Measurements from ENCODE around the gene S1PR4. TPM values are rescaled to one million over a fixed set of nuclear protein-coding genes. Genes with fewer than 3 reads are reported as not detected.

The S1PR4 gene
- total and polyA plus RNA-seq, 9 of the 15 experiments (the other 6 are each of a cell fraction or from before 2014, with no cell fraction given): 0.27 TPM; not detected in 8

DNA sequence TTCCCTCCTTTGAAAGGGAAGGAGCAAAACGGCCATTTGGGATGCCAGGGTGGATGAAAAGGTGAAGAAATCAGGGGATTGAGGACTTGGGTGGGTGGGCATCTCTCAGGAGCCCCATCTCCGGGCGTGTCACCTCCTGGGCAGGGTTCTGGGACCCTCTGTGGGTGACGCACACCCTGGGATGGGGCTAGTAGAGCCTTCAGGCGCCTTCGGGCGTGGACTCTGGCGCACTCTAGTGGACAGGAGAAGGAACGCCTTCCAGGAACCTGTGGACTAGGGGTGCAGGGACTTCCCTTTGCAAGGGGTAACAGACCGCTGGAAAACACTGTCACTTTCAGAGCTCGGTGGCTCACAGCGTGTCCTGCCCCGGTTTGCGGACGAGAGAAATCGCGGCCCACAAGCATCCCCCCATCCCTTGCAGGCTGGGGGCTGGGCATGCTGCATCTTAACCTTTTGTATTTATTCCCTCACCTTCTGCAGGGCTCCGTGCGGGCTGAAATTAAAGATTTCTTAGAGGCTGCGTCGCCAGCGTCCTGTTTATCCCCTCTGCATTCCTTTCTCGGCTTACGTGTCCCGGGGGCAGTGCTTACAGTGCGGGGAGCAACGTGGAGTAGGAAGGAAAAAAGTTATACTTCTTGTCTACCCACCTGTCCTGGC lies 15.2 kb upstream of the S1PR4 start (continued):
- peak; percentile 71; the same call in 1 of the 2 replicates for TF ChIP-seq ZBTB7A (IDR thresholded peaks at IDR 0.05; ENCODE audit: borderline replicate concordance, control insufficient read depth, low read depth, low read length)
- TF ChIP-seq, protein P1, sequence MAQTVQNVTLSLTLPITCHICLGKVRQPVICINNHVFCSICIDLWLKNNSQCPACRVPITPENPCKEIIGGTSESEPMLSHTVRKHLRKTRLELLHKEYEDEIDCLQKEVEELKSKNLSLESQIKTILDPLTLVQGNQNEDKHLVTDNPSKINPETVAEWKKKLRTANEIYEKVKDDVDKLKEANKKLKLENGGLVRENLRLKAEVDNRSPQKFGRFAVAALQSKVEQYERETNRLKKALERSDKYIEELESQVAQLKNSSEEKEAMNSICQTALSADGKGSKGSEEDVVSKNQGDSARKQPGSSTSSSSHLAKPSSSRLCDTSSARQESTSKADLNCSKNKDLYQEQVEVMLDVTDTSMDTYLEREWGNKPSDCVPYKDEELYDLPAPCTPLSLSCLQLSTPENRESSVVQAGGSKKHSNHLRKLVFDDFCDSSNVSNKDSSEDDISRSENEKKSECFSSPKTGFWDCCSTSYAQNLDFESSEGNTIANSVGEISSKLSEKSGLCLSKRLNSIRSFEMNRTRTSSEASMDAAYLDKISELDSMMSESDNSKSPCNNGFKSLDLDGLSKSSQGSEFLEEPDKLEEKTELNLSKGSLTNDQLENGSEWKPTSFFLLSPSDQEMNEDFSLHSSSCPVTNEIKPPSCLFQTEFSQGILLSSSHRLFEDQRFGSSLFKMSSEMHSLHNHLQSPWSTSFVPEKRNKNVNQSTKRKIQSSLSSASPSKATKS (CRISPR knock-in tag; IDR thresholded peaks at IDR 0.05): no peak
- TF ChIP-seq ZNF436 (CRISPR knock-in tag; IDR thresholded peaks at IDR 0.05): no peak
- no peak for TF ChIP-seq CBFA2T3 (IDR thresholded peaks at IDR 0.05)
- TF ChIP-seq ZNF347 (CRISPR knock-in tag; IDR thresholded peaks at IDR 0.05; ENCODE audit: low read depth): no peak
- TF ChIP-seq ZNF146 (CRISPR knock-in tag; IDR thresholded peaks at IDR 0.05; ENCODE audit: unreplicated experiment): peak; percentile 1
- TF ChIP-seq KAT7 (CRISPR knock-in tag; IDR thresholded peaks at IDR 0.05; ENCODE audit: borderline replicate concordance): no peak
- no peak for TF ChIP-seq POLR2AphosphoS5 (IDR thresholded peaks at IDR 0.05; ENCODE audit: control insufficient read depth, insufficient read depth, low read depth, low read length)
- no peak for TF ChIP-seq ATF1 (CRISPR knock-in tag; IDR thresholded peaks at IDR 0.05)
- TF ChIP-seq ATF1 (tag; IDR thresholded peaks at IDR 0.05): peak; percentile 36
- TF ChIP-seq JUN (IDR thresholded peaks at IDR 0.05; ENCODE audit: borderline replicate concordance, low read depth, low read length): peak; percentile 14; the same call in 1 of the 2 replicates
- TF ChIP-seq JUN (CRISPR knock-in tag; IDR thresholded peaks at IDR 0.05; ENCODE audit: borderline replicate concordance): no peak
- TF ChIP-seq, protein P2, sequence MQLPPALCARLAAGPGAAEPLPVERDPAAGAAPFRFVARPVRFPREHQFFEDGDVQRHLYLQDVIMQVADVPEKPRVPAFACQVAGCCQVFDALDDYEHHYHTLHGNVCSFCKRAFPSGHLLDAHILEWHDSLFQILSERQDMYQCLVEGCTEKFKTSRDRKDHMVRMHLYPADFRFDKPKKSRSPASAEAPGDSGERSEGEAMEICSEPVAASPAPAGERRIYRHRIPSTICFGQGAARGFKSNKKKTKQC (CRISPR knock-in tag; IDR thresholded peaks at IDR 0.05): no peak
- no peak for TF ChIP-seq SMARCC2 (IDR thresholded peaks at IDR 0.05; ENCODE audit: low read depth)
- TF ChIP-seq ZBTB8A (IDR thresholded peaks at IDR 0.05; ENCODE audit: partially characterized antibody): no peak
- no peak for TF ChIP-seq RUNX1 (IDR thresholded peaks at IDR 0.05; ENCODE audit: low read depth)
- TF ChIP-seq TEAD1 (CRISPR knock-in tag; IDR thresholded peaks at IDR 0.05): no peak
- TF ChIP-seq FOXJ3 (CRISPR knock-in tag; IDR thresholded peaks at IDR 0.05): no peak
- TF ChIP-seq RB1 (IDR thresholded peaks at IDR 0.05; ENCODE audit: low read depth): peak; percentile 56
- TF ChIP-seq GABPB2 (CRISPR knock-in tag; conservative IDR thresholded peaks at IDR 0.05): no peak
- peak; percentile 93 for TF ChIP-seq BCOR (IDR thresholded peaks at IDR 0.05)
- TF ChIP-seq U2AF1 (optimal IDR thresholded peaks at IDR 0.05; ENCODE audit: low read depth, low read length): no peak
- TF ChIP-seq TCF7L2 (IDR thresholded peaks at IDR 0.05; ENCODE audit: low read depth, low read length): no peak
- TF ChIP-seq, protein P3, sequence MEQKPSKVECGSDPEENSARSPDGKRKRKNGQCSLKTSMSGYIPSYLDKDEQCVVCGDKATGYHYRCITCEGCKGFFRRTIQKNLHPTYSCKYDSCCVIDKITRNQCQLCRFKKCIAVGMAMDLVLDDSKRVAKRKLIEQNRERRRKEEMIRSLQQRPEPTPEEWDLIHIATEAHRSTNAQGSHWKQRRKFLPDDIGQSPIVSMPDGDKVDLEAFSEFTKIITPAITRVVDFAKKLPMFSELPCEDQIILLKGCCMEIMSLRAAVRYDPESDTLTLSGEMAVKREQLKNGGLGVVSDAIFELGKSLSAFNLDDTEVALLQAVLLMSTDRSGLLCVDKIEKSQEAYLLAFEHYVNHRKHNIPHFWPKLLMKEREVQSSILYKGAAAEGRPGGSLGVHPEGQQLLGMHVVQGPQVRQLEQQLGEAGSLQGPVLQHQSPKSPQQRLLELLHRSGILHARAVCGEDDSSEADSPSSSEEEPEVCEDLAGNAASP (IDR thresholded peaks at IDR 0.05): no peak
- peak; percentile 29 for TF ChIP-seq HNRNPLL (IDR thresholded peaks at IDR 0.05; ENCODE audit: low read depth, low read length, poor library complexity, severe bottlenecking)
- TF ChIP-seq KDM4B (IDR thresholded peaks at IDR 0.05; ENCODE audit: borderline replicate concordance in 2 of 2, low read depth in 1 of 2): no peak
- TF ChIP-seq CREM (IDR thresholded peaks at IDR 0.05; ENCODE audit: low read depth): peak; percentile 21; the same call in 1 of the 2 replicates

Measured in K562 (cell line).